Neutrophil (primary cell): Measurements from ENCODE around the gene CDC42EP3.

ENCODE experiments used
- H3K27ac ChIP-seq: fragments of 200-600 bp; sonication (generic); 2 replicates; pipeline ENCODE4 v1.5.1; 2016; ENCODE audit warnings: mild to moderate bottlenecking, moderate library complexity
- H3K27me3 ChIP-seq: fragments of 200-600 bp; sonication (generic); 2 replicates; pipeline ENCODE4 v1.6.0; 2016; ENCODE audit warnings: mild to moderate bottlenecking
- H3K36me3 ChIP-seq: fragments of 200-600 bp; sonication (generic); 2 replicates; pipeline ENCODE4 v1.5.1; 2017
- H3K4me1 ChIP-seq, 2 experiments: fragments of 200-600 bp in 1 of 2; sonication (generic) in 1 of 2; 1 replicate in 1 of 2; 2 replicates in 1 of 2; pipeline versions ENCODE4 v1.5.1 to v1.6.1; 2013 to 2016; ENCODE audit warnings: low read depth in 1 of 2, low read length in 1 of 2, mild to moderate bottlenecking in 1 of 2, moderate library complexity in 1 of 2; ENCODE audit not compliant: control insufficient read depth in 1 of 2, insufficient read depth in 1 of 2
- H3K4me3 ChIP-seq, 2 experiments: fragments of 200-600 bp in 1 of 2; sonication (generic) in 1 of 2; 1 replicate in 1 of 2; 2 replicates in 1 of 2; pipeline ENCODE4 v1.5.1; 2013 to 2016; ENCODE audit warnings: low read depth in 1 of 2, low read length in 1 of 2, mild to moderate bottlenecking in 1 of 2, moderate library complexity in 1 of 2
- H3K9me3 ChIP-seq: fragments of 200-600 bp; sonication (generic); 2 replicates; pipeline ENCODE4 v1.5.1; 2016
- TF ChIP-seq, protein P1 (sequence below): fragments of 200-600 bp; sonication (generic); IDR thresholded peaks from 2 replicates; pipeline ENCODE4 v1.5.1; 2016; ENCODE audit warnings: antibody characterized with exemption

CDC42EP3 gene

DNA sequence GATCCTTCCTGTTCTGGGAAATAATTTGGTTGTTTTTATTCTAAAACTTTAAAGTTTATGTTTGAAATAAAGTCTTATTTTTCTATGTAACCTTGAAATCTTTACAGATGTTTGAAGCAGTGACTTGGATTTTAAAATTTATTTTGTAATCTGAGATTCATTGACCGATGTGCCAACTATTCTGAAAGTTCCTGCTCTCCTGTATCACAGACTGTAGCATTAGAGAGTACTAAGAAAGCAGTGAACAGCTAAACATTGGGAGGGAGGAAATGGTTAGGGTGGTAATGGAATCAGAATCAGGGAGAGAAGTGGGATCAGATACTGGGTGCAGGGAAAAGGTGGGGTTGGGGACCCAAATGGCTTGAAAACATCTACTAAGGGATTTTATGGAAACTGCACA, 69.9 kb downstream of the CDC42EP3 start:
- H3K27me3 ChIP-seq, result no peaks in the 10 kb centered on the region
- no peaks in the 10 kb centered on the region for H3K9me3 ChIP-seq
- TF ChIP-seq, protein P1, sequence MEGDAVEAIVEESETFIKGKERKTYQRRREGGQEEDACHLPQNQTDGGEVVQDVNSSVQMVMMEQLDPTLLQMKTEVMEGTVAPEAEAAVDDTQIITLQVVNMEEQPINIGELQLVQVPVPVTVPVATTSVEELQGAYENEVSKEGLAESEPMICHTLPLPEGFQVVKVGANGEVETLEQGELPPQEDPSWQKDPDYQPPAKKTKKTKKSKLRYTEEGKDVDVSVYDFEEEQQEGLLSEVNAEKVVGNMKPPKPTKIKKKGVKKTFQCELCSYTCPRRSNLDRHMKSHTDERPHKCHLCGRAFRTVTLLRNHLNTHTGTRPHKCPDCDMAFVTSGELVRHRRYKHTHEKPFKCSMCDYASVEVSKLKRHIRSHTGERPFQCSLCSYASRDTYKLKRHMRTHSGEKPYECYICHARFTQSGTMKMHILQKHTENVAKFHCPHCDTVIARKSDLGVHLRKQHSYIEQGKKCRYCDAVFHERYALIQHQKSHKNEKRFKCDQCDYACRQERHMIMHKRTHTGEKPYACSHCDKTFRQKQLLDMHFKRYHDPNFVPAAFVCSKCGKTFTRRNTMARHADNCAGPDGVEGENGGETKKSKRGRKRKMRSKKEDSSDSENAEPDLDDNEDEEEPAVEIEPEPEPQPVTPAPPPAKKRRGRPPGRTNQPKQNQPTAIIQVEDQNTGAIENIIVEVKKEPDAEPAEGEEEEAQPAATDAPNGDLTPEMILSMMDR, result no peak
- H3K36me3 ChIP-seq, result no peaks in the 10 kb centered on the region
- H3K4me3 ChIP-seq, result no peak overlapping the region
- peaks cover 0 to 6% of the 10 kb centered on the region in 2 experiments for H3K4me1 ChIP-seq
- H3K27ac ChIP-seq, result no peak overlapping the region

DNA sequence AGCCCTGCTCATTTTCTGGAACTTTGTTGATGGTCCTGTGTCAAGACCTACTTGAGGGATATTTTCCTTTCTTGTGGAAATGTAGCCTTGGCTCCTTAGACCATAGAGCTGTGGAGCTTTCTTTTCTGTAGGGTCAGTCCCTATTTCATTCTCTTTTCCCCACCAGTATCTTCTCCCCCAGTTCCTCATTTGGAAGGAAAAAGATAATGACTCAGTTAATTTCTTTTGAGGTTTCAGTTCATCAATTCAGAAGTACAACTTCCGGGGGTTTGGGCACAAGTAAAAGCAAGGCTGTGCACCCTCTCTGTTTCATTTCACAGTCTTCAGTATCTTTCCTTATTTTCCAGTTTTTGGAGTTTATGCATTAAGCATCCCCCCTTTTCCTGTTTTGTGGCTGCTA, 70.7 kb downstream of the CDC42EP3 start:
- Histone ChIP-seq H3K27ac (no peak overlapping the region), H3K27me3 (no peaks in the 10 kb centered on the region), H3K4me1 (peaks cover 0 to 6% of the 10 kb centered on the region in 2 experiments), H3K36me3 (no peaks in the 10 kb centered on the region), H3K4me3 (no peak overlapping the region), H3K9me3 (no peaks in the 10 kb centered on the region)
- TF ChIP-seq, protein P1, result no peak

DNA sequence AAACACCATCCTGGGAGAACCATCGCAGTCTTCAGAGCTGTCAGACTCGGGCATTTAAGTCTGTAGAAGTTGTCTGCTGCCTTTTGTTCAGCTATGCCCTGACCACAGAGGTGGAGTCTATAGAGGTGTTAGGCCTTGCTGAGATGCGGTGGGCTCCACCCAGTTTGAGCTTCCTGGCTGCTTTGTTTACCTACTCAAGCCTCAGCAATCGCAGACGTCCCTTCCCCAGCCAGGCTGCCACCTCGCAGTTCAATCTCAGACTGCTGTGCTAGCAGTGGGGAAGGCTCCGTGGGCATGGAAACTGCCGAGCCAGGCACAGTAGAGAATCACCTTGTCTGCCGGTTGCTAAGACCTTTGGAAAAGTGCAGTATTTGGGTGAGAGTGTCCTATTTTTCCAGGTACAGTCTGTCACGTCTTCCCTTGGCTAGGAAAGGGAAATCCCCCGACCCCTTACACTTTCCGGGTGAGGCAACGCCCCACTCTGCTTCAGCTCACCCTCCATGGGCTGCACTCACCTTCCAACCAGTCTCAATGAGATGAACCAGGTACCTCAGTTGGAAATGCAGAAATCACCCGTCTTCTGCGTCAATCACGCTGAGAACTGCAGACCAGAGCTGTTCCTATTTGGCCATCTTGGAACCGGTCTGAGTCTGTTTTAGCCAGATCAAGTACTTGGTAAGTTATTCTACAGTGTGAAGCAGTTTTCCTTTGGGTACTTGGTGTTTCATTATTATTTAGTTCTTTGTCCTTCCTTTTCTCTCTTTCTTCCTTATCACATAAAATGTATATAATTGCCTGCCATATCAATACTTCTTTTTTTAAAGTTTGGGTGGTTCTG, 71.5 kb downstream of the CDC42EP3 start:
- Histone ChIP-seq H3K27me3 (no peaks in the 10 kb centered on the region), H3K4me1 (peaks cover 0 to 6% of the 10 kb centered on the region in 2 experiments), H3K9me3 (no peaks in the 10 kb centered on the region), H3K27ac (no peak overlapping the region), H3K4me3 (no peak overlapping the region), H3K36me3 (no peaks in the 10 kb centered on the region)
- TF ChIP-seq, protein P1, result no peak

DNA sequence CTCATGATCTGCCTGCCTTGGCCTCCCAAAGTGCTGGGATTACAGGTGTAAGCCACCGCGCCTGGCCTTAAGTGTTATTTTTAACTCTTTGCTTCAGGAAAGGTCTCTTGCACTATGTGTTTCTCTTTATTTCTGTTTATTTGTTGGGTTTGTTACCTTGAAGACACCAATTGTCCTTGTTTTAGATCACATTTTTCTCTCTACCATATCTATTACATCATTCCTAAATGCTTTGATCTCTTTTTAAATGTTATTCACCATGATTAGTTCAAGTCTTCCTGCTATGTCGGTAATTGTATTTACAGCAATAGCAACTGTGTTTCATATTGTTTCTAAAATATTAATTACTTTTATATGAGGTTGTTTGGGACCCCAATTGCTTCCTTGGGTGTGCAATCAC, 77.7 kb downstream of the CDC42EP3 start:
- no peak overlapping the region for H3K4me3 ChIP-seq
- no peaks in the 10 kb centered on the region for H3K27me3 ChIP-seq
- no peak overlapping the region for H3K27ac ChIP-seq
- TF ChIP-seq, protein P1, result no peak
- H3K36me3 ChIP-seq, result no peaks in the 10 kb centered on the region
- H3K4me1 ChIP-seq, result no peaks in the 10 kb centered on the region
- no peaks in the 10 kb centered on the region for H3K9me3 ChIP-seq

DNA sequence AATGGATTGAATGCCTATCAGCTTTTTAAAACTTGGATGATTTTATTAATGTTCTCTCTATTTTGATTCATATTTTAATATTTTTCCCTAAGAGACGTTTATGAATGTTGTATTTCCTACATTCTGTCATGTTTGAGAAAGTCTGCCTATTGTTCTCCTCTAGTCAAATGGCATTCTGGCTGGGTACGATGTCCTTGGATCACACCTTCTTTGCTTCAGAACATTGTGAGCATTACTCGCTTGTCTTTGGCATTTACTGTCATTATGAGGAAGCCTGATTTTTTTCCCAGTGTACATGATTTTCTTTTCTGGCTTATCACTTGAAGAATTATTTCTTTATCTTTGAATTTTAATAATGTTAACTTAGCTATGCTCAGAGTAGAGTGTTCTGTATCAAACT, 78.4 kb downstream of the CDC42EP3 start:
- Histone ChIP-seq H3K4me3 (no peak overlapping the region), H3K36me3 (no peaks in the 10 kb centered on the region), H3K4me1 (no peaks in the 10 kb centered on the region), H3K27me3 (no peaks in the 10 kb centered on the region), H3K27ac (no peak overlapping the region), H3K9me3 (no peaks in the 10 kb centered on the region)
- TF ChIP-seq, protein P1, result no peak
